Upper lobe of left lung (tissue), 4 donors: ENCODE results near the gene CEP63.

Experiments
- EP300 ChIP-seq, 4 donors: sonication (generic); formaldehyde crosslinking; IDR thresholded peaks; one replicate each; pipeline ENCODE4 v1.5.1; 2017; ENCODE audit warnings: antibody characterized with exemption in 4 of 4, control low read depth in 2 of 4
- POLR2A ChIP-seq, 4 donors: fragments of 450-650 bp; IDR thresholded peaks; one replicate each; pipeline ENCODE4 v1.5.1; 2016 to 2017; ENCODE audit warnings: antibody characterized with exemption in 4 of 4, mild to moderate bottlenecking in 2 of 4
- POLR2AphosphoS5 ChIP-seq, 2 donors: sonication (generic); formaldehyde crosslinking; IDR thresholded peaks; one replicate each; pipeline ENCODE4 v1.5.1; 2017; ENCODE audit warnings: antibody characterized with exemption in 2 of 2
- TF ChIP-seq, protein P1 (sequence below), 6 experiments: fragments of 450-650 bp in 4 of 6; fragments of 200-600 bp in 2 of 6; sonication (generic) in 2 of 6; IDR thresholded peaks; one replicate each; pipeline ENCODE4 v1.5.1; 2016 to 2019; ENCODE audit warnings: antibody characterized with exemption in 6 of 6

DNA sequence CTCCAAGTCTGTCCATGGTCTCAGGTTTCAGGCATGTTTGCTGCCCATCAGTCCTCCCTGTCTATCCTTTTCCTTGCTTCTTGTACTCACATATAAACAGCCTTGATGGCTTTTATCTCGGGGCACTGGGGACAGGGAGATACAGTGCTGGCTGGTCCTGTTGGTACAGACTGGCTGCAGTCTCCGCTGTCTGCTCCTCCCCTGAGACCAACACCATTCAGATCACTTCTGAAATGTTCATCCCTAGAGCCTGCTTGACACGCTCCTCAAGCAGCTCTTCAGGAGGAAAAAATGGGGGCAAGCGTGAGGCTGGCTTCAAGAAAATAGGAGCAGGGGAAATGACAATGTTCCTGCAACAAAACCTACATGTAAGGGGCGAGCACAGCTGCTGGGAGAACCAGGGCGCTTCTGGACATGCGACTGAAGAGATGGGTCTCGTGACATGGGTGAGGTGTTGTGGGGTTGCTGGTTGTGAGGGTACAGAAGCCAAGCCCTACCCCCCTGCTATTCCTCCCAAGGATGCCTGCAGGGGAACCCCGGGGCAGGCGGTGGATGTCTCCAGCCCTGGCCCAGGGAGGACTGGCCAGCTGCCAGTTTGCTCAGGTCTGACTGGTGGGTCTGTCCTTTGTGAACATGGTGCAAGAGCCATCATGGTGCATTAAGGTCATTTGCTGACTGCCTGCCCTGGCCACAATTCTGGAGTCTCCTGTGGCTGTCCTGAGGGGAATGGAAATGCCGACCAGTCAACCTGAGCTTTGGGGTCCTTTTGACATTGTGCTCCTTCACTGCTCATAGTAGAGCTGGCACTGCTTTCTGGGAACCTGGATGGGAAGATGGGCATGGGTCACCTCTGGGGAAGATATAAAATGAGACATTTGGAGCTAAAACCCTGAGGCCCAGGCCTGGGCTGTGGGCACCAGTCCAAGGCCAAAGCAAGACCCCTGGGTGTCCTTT, 124.9 kb downstream of the CEP63 start:
- TF ChIP-seq, protein P1, sequence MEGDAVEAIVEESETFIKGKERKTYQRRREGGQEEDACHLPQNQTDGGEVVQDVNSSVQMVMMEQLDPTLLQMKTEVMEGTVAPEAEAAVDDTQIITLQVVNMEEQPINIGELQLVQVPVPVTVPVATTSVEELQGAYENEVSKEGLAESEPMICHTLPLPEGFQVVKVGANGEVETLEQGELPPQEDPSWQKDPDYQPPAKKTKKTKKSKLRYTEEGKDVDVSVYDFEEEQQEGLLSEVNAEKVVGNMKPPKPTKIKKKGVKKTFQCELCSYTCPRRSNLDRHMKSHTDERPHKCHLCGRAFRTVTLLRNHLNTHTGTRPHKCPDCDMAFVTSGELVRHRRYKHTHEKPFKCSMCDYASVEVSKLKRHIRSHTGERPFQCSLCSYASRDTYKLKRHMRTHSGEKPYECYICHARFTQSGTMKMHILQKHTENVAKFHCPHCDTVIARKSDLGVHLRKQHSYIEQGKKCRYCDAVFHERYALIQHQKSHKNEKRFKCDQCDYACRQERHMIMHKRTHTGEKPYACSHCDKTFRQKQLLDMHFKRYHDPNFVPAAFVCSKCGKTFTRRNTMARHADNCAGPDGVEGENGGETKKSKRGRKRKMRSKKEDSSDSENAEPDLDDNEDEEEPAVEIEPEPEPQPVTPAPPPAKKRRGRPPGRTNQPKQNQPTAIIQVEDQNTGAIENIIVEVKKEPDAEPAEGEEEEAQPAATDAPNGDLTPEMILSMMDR (IDR thresholded peaks at IDR 0.05): no peak
- no peak for TF ChIP-seq POLR2A (IDR thresholded peaks at IDR 0.05)
- TF ChIP-seq EP300 (IDR thresholded peaks at IDR 0.05): no peak
- TF ChIP-seq POLR2AphosphoS5 (IDR thresholded peaks at IDR 0.05): no peak
